AG10803 (cell line): Measurements from ENCODE around the gene CHCT1.

Source experiments
- DNase-seq: peaks from one replicate; pipeline ENCODE4 v3.0.0; 2010; ENCODE audit warnings: low read depth
- H3K4me3 ChIP-seq: 2 replicates; pipeline ENCODE4 v1.5.1; 2011; ENCODE audit warnings: mild to moderate bottlenecking, low read length, control low read depth
- CTCF ChIP-seq: conservative IDR thresholded peaks from 2 replicates; pipeline ENCODE4 v1.5.1; 2011; ENCODE audit warnings: mild to moderate bottlenecking, low read length, control low read depth, inconsistent platforms

Gene CHCT1

GRCh38 chr17:60471451-60471850 lies 49.2 kb downstream of the CHCT1 start:
- TF ChIP-seq CTCF: no peak
- no peak for DNase-seq
- no peak overlapping the region for H3K4me3 ChIP-seq

GRCh38 chr17:60472449-60472848 lies 50.2 kb downstream of the CHCT1 start:
- H3K4me3 ChIP-seq: no peak overlapping the region
- no peak for DNase-seq
- no peak for TF ChIP-seq CTCF

- no peak overlapping the region for H3K4me3 ChIP-seq
- TF ChIP-seq CTCF: no peak
- peak; percentile 41 for DNase-seq
These were observed 51.5 kb downstream of the CHCT1 start for GRCh38 chr17:60473788-60474187.
